HG03442 (cell line): ENCODE results near the gene CNTROB.
"Not testable (repeated sequence)": the region's sequence is repeated elsewhere in the genome, so short reads cannot be mapped to it uniquely, and the experiment has no call there.

Experiments used
- ATAC-seq: cut with Tn5 transposase; IDR thresholded peaks from one replicate; pipeline ENCODE4 v1.9.1; 2021; ENCODE audit warnings: mild to moderate bottlenecking, moderate library complexity; ENCODE audit not compliant: unreplicated experiment

The CNTROB gene

DNA sequence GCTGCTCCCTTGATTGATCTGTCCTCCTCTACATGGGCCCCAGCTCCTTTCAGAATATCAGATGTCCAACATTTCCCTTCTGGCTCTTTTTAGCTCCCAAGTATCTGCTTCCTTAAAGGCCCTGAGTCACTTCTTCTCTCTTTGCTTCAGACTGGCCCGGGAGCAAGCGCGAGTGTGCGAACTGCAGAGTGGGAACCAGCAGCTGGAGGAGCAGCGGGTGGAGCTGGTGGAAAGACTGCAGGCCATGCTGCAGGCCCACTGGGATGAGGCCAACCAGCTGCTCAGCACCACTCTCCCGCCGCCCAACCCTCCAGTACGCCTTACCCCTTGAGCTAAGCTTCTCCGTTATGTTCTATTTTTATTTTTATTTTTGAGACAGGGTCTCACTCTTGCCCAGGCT, 12.3 kb downstream of the CNTROB start:
- ATAC-seq, result no peak

DNA sequence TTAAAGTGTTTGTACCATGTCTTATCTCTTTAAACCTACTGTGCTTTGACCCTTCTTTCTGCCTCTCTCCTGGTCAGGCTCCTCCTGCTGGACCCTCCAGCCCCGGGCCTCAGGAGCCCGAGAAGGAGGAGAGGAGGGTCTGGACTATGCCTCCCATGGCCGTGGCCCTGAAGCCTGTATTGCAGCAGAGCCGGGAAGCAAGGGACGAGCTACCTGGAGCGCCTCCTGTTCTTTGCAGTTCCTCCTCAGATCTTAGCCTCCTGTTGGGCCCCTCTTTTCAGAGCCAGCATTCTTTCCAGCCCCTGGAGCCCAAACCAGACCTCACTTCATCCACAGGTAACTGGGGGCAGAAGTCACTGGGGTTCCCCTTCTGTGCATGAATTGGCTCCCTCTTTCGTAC, 13.6 kb downstream of the CNTROB start:
- ATAC-seq, result no peak

DNA sequence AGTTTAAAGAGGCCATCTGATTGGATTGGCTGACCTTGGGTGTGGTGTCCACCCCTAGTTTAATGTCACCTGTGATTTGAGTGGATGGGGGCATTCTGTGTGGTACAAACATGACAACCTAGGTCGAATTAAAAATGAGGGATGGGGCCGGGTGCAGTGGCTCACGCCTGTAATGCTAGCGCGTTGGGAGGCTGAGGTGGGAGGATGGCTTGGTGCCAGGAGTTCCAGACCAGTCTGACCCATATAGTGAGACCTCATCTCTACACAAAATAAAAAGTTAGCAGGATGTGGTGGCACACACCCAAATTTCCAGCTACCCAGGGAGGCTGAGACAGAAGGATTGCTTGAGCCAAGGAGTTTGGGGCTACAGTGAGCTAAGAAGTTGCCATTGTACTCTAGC, 14.4 kb downstream of the CNTROB start:
- no peak for ATAC-seq

DNA sequence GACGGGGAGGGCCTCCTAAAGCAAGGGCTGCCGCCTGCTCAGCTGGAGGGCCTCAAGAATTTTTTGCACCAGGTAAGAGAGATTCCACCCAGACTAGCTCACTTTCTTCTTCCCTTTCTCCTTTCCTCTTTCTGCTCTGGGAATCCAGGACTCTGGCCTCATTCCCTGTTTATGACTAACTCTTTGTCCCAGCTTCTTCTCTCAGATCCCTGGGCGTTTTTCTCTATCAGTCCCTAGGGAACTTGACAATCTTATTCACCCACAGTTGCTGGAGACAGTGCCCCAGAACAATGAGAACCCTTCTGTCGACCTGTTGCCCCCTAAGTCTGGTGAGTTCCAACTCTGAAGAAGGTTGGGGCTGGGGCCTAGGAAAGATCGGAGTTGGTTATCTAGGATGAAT, 15.6 kb downstream of the CNTROB start:
- ATAC-seq, result no peak

DNA sequence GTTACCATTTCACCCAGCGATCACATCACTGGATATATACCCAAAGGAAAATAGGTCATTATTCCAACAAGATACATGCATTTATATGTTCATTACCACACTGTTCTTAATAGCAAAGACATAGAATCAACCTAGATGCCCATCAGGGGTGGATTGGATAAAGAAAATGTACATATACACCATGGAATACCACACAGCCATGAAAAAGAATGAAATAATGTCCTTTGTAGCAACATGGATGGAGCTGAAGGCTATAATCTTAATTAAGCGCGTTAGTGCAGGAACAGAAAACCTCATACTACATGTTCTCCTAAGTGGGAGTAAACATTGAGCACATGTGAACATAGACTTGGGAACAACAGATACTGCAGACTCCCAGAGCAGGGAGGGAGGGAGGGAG, 18.6 kb downstream of the CNTROB start:
- ATAC-seq, result no peak

DNA sequence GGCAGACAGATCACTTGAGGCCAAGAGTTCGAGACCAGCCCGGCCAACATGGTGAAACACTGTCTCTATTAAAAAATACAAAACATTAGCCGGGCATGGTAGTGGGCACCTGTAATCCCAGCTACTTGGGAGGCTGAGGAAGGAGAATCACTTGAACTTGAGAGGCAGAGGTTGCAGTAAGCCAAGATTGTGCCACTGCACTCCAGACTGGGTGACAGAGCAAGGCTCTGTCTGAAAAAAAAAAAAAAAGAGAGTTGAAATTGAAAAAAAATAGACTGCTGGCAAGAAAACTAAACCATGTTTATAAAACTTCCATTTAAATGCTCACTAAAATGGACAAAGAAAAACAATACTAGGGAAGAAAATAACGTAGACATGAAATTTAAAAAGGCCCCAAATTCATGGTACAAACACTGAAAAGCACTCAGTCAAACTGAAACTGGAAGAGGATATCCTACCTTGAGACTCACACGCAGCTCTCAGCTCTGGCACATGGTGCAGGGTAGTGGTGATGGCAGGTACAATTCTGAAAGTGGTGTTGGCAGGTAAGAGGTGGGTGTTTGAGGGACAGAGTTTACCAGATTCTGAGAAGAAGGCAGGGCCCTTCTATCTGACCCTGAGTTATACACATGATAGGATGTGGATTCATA, 19.3 kb downstream of the CNTROB start:
- peak; percentile 63 for ATAC-seq

DNA sequence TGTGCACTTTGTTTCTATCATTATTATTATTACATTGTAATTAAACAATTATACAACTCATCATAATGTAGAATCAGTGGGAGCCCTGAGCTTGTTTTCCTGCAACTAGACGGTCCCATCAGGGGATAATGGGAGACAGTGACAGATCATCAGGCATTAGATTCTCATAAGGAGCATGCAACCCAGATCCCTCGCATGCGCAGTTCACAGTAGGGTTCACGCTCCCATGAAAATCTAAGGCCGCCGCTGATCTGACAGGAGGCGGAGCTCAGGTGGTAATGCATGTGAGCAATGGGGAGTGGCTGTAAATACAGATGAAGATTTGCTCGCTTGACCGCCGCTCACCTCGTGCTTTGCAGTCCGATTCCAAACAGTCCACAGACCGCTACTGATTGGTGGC, 21.3 kb downstream of the CNTROB start:
- not testable (repeated sequence) for ATAC-seq

DNA sequence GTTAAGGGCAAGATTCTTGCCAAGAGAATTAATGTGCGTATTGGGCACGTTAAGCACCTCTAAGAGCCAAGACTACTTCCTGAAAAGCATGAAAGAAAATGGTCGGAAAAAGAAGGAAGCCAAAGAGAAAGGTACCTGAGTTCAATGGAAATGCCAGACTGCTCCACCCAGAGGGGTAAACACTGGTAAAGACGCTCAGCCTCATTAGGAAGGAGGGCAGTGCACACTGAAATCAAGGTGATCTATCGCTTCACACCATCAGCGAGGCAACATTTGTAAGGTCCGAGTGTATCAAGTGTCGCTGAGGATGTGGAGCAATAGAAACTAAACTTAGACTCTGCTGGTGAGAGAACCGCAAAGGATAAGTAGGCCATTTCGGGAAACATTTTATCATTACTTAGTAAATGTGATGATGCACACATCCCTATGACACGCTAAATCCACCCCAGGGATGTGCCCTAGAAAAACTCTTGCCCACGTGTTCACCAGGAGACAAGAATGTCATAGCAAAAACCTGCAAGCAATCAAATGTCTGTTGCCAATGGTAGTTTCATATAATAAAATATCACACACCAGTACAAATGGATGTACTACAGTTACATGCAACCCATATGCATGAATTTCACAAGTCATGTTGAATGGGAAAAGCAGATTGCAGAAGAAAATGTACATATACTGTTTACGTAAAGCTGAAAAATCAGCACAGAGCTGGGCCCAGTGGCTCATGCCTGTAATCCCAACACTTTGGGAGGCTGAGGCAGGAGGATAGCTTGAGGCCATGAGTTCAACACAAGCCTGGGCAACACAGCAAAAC, 23.6 kb downstream of the CNTROB start:
- ATAC-seq, result no peak

DNA sequence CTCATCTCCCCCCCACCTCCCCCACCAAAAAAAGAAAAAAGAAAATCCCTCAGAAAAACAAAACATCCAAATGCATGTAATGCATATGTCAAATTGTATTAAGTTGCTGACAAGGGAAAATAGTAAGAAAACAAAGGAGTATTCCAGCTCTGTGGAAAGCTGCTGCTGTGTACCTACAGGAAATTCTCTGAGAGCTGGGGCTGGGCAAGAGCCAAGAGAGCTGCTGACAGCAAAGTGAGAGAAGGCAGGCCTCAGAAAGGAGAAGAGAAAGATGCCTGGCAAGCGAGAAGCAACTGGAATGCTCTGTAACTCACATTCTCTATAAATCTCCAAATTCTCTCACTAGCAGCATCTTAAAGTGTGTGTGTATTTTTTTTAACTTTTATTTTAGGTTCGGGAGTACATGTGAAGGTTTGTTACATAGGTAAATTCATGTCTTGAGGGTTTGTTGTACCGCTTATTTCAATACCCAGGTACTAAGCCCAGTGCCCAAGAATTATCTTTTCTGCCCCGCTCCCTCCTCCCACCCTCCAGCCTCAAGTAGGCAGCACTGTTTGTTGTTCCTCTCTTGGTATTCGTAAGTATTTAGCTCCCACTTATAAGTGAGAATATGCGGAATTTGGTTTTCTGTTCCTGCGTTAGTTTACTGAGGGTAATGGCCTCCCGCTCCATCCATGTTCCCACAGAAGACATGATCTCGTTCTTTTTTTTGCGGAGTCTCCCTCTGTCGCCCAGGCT, 24.4 kb downstream of the CNTROB start:
- ATAC-seq, result no peak

DNA sequence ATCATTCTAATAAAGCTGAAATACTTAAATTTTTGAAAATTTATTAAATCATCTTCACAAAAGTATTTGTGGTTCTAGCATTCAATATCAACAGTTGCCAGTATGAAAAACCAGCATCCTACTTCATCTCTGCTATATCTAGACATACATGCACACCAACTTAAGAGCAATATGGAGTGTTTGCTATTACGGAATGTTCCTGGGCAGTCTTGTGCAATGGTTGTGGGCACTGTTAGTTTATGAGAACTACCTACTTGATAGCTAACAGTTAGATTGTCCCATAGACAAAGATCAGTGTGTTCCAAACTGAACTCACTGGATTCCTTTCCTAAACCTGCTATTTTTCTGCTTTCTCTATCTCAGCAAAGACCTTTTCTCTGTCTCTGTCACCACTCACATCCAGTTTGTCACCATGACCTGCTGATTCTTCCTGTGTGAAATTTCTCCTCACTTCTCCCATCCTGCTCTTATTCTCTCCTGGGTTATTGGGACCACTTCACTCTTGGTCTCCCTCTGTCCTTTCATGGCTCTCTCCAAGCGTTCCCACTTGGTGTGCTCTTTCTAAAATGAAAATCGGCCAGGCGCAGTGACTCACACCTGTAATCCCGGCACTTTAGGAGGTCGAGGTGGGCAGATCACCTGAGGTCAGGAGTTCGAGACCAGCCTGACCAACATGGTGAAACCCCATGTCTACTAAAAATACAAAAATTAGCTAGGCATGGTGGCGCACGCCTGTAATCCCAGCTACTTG, 27.7 kb downstream of the CNTROB start:
- no peak for ATAC-seq

DNA sequence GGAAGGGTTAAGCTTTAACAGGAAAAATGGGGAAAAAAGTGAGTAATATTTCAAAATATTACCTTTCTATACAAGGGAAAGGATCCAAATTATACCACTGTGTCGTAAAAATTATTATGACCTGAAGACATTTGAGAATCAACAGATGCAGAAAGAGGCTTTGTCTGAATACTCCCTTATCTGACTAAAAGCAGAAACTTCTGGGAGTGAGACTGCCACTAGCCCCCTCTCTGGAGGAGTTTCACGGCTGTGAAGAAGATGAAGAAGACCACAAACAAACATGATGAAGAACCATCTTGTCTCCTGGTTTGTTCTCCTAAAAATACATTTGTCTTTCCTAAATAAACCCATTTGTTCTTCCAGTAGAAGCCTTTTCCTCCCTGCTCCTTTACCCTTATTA, 29.4 kb downstream of the CNTROB start:
- no peak for ATAC-seq

DNA sequence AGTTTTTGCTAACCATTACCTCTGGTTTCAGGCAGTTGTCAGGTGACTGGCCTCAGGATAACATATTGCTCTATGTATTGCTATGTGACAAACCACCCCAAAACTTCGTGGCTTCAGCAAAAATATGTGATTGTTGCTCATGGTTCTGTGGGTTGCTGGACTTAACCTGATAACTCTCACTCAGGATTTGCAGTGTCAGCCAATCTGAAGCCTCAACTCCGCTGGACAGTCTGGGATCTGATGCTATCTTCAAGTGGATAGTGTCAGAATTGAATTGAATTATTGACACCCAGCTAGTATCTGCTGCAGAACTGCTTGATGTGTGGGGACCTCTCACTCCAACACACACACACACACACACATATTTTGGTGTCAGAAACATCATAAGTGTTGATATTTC, 35.7 kb downstream of the CNTROB start:
- no peak for ATAC-seq

DNA sequence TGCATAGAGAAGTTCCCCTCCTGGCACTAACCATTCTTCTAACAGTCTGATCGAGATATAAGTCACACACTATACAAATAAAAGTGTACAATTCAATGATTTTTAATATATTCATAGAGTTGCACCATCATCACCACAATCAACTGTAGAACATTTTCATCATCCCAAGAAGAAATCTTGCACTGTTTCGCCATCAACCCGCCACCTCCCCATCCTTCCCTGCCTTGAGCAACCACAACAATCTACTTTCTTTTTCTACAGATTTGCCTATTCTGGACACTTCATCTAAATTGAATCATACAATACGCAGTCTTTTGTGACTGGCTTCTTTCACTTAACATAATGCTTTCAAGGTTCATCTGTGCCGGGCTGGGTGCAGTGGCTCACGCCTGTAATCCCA, 37.4 kb downstream of the CNTROB start:
- no peak for ATAC-seq

DNA sequence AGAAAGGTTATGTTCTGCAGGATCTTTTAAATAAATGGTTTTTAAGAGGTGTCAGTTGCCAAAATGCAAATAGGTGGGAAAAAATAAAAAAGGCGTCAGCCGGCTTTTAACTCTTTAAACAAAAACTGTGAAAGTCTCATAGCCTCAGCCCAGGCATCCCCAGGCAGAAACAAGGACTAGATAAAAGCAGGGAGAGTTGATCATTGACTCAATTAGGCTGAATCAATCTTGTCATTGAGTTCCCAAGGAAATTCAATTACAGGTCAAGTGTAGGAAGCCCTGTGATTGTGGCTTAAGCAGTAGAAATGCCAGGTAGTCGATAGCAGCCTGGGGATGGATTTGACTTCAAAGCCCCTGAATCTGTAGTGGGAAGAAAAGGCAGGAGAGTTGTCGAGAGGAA, 39.6 kb downstream of the CNTROB start:
- no peak for ATAC-seq

DNA sequence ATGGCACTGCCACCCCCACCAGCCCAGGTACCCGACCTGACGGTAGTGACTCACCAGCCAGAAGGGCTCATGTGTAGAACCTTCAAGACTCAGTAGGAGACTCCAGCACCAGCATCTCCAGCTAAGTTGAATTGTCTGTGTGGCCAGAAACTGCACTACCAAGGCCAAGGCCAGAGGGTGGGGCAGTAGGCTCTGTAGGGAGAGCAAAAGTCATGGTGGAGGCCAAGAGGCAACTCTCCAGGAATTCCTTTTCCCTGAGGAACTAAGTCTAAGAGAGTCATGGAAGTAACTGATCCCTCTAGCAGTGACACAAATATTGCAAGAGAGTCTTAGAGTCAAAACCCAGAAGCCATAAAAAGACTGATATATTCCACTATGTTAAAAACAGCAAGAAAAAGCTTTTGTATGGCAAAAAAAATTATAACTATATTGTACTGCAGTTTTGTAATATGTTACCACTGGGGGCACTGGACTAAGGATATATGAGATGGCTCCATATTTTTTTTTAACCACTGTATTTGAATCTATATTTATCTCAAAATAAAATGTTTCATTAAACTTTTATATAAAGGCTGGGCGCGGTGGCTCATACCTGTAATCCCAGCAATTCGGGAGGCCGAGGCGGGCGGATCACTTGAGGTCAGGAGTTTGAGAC, 40.3 kb downstream of the CNTROB start:
- no peak for ATAC-seq

DNA sequence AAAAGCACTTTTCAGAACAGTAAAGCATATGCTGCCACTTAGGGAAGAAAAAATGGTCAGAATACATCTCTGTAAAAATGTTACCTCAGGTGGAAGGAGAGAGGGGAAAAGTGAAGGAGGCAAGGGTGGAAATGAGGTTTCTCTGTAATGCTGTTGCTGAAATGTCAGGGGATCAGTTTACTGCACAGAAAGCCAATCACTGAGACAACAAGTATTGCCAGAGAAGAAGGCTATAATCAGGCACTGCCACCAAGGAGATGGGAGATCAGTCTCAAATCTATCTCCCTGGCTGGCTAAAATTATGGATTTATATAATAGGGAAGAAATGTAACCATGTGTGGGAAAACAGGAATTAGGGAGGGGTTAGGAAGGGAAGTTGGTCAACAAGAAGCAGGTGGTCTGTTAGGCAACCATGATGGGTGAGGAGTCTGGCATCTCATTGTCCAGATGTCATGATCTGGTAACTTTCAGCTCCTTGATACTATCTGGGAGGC, 42.7 kb downstream of the CNTROB start:
- ATAC-seq, result no peak

DNA sequence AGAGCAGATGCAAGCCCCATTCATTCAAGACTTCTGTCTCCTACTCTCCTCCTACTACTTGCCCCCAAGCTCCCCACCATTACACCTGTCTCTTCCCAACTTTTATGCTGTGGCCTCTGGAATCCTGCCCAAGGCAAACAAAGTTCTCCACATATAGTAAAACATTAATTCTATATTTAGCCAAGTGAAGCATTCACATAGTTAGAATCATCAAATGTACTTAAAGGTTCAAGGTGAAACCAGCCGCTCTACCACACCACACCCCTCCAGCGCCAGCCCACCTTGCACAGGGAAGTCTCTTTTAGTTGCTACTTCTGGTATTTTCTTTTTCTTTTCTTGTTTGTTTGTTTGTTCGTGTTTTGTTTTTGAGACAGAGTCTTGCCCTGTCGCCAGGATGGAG, 45.0 kb downstream of the CNTROB start:
- no peak for ATAC-seq

DNA sequence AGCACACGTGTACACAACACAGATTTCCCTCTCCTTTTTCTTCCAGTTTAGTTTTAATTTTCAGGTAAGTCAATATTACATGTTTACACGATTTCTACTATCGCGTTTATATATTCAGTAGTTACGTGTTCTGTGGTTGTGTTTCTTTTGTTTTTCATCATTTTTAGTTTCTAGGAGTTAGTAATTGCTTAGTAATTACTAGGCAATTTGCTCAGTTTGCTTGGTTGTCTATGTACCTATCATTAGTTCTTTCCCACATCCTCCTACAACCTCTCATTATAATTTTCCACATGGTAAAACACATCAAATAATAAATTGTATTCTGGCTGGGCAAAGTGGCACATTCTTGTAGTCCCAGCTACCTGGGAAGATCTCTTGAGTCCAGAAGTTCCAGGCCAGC, 45.8 kb downstream of the CNTROB start:
- no peak for ATAC-seq

DNA sequence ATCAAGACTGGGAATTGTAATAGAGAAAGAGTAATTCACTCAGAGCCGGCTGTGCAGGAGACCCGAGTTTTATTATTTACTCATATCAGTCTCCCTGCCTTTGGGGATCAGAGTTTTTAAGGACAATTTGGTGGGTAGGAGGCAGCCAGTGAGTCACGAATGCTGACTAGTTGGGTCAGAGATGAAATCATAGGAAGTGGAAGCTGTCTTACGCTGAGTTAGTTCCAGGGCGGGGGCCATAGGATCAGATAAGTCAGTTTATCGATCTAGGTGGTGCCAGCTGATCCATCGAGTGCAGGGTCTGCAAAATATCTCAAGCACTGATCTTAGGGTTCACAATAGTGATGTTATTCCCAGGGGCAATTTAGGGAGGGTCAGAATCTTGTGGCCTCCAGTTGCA, 50.2 kb downstream of the CNTROB start:
- no peak for ATAC-seq

DNA sequence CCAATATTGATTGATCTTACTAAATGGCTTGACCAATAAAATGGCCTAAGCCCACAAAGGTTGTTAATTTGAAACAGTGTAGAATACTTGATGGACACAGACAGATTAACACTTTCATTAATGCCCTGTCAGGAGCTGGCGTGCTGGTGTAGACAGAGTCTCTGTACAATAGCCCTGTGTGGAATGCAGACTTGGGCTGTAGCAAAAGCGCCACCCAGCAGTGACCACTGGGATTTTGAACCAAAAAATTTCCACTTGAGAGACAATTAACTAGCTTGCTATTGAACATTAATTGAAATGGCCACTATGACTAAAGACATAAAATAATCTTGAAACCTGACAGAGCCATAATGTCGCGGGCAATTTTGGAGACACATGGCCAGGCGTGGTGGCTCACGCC, 50.7 kb downstream of the CNTROB start:
- ATAC-seq, result no peak

DNA sequence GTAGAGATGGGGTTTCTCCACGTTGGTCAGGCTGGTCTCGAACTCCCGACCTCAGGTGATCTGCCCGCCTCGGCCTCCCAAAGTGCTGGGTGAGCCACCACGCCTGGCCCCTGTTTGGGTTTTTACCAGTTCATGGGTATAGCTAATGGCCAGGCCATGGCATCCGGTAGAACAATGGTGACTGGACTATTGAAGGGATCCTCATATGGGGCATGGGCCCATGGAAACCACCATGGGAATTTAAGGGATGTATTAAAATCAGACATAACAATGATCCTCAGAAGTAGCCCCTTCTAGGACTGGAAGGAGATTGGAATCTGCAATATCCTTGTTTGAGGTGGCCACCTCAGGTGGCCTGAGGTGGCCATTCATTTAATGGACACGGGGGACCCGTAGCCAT, 52.9 kb downstream of the CNTROB start:
- no peak for ATAC-seq
